Body of pancreas (tissue), 4 donors: ENCODE data around the gene ZCCHC10. TPM values are rescaled to one million over a fixed set of nuclear protein-coding genes. Genes with fewer than 3 reads are reported as not detected.
A peak's percentile ranks its signal among the peaks of the same experiment; 100 is the strongest.

Source experiments
- ATAC-seq: fragments of 150-250 bp; one replicate; pipeline ENCODE4 v1.9.1; 2016
- DNase-seq, 4 donors: peaks; one replicate each; pipeline ENCODE4 v3.0.0-alpha.2; 2019
- H3K27ac ChIP-seq, 4 donors: fragments of 200-600 bp; sonication (generic); 1 replicate in 3 of 4; 2 replicates in 1 of 4; pipeline versions ENCODE4 v1.5.1 to v1.6.1; 2016 to 2019; ENCODE audit warnings: mild to moderate bottlenecking in 1 of 4, mixed read lengths in 1 of 4, moderate library complexity in 1 of 4
- H3K27me3 ChIP-seq, 2 donors: fragments of 200-600 bp; sonication (generic); one replicate each; pipeline ENCODE4 v1.6.0; 2016; ENCODE audit warnings: mild to moderate bottlenecking in 1 of 2
- H3K36me3 ChIP-seq, 2 donors: fragments of 200-600 bp; sonication (generic); replicated peaks in 1 of 2; 2 replicates each; pipeline ENCODE4 v1.5.1; 2016; ENCODE audit warnings: low read depth in 2 of 2; ENCODE audit not compliant: insufficient read depth in 1 of 2
- H3K4me1 ChIP-seq: fragments of 200-600 bp; sonication (generic); one replicate; pipeline ENCODE4 v1.6.0; 2016
- H3K4me3 ChIP-seq, 2 donors: fragments of 200-600 bp; sonication (generic); 1 replicate in 1 of 2; 2 replicates in 1 of 2; pipeline ENCODE4 v1.5.1; 2016 to 2019
- H3K9me3 ChIP-seq, 3 donors: fragments of 200-600 bp; sonication (generic); 1 replicate in 2 of 3; 2 replicates in 1 of 3; pipeline ENCODE4 v1.5.1; 2016
- CTCF ChIP-seq, 7 experiments: fragments of 450-650 bp in 4 of 7; fragments of 200-600 bp in 3 of 7; sonication (generic) in 3 of 7; IDR thresholded peaks; one replicate each; pipeline ENCODE4 v1.5.1; 2016 to 2019; ENCODE audit warnings: antibody characterized with exemption in 7 of 7
- POLR2A ChIP-seq, 3 donors: fragments of 450-650 bp; IDR thresholded peaks; one replicate each; pipeline ENCODE4 v1.6.1; 2016; ENCODE audit warnings: antibody characterized with exemption in 3 of 3, mild to moderate bottlenecking in 2 of 3
- WGBS, 2 donors: methylation state at CpG; one replicate each; pipeline ENCODE4 v1.1.5; 2017; 5-methylcytosine and 5-hydroxymethylcytosine counted together
- intact Hi-C: fragments of 100-400 bp; cut with DNase I; formaldehyde crosslinking; loops from one replicate; pipeline ENCODE4 v1.15.1; 2023
- total RNA-seq, 2 donors: library from RNA; depleted of rRNA; stranded (reverse); fragments of >200 nt; gene quantifications; one replicate each; pipeline ENCODE4 v1.1.0, GENCODE V29; 2016

Gene ZCCHC10
- total RNA-seq, 2 donors from 2014 or later: 4.9 to 21.4 TPM

DNA sequence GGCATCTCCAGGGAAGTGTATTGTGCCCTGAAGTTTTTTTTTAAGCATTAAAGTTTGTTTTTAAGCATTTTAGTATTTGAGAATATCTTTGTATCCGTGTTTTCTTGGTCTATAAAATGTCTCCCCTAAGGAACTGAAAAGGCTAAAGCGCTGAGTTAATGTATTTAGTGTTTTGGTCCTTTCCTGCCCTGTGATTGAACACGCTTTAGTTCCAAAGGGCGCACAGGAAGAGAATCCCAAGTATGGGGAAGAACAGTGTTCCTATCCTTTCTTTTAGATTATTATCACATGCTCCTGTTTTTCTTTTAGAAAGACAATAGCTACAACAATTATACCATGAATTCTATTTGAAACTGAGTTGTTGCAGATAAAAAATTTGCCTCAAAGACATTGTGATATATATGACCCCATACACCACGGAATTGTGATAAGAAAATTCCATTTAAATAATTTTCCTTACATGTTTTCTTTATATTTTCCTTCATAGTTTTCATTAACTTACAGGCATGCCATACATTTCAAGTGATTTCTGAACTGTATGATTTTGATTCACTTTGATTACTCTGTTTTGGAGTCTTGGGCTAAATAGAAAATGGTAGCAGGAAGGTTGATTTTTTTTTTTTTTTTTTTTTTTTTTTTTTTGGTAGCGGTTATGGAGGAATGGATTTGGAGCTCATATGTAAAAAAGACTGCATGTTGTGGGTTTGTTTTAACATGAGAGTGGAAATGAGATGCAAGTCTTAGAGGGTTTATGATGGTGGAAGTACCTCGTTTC is 28.5 kb upstream of the ZCCHC10 start:
- DNase-seq (no peak), ATAC-seq (no peak)
- Histone ChIP-seq H3K9me3 (no peaks in the 10 kb centered on the region), H3K36me3 (no peaks in the 10 kb centered on the region), H3K27me3 (no peaks in the 10 kb centered on the region), H3K27ac (no peak overlapping the region), H3K4me3 (no peak overlapping the region), H3K4me1 (peaks cover 31% of the 10 kb centered on the region)
- no peak for TF ChIP-seq CTCF (IDR thresholded peaks at IDR 0.05)
- no peak for TF ChIP-seq POLR2A (IDR thresholded peaks at IDR 0.05)
- 89 to 93% methylated on average over 7 of the region's 7 CpGs for WGBS, 2 donors
- intact Hi-C loops: no loop called here

DNA sequence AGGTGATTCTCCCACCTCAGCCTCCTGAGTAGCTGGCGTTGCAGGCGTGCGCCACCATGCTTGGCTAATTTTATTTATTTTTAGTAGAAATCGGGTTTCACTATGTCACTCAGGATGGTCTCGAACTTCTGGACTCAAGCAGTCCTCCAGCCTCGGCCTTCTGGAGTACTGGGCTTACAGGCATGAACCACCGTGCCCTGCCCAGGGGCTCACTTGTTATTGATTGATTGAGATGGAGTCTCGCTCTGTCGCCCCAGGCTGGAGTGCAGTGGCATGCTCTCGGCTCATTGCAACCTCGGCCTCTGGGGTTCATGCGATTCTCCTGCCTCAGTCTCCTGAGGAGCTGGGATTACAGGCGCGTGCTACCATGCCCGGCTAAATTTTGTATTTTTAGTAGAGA is 27.1 kb upstream of the ZCCHC10 start:
- TF ChIP-seq POLR2A (IDR thresholded peaks at IDR 0.05) (no peak), CTCF (IDR thresholded peaks at IDR 0.05) (no peak)
- ATAC-seq (no peak), DNase-seq (no peak)
- no peaks in the 10 kb centered on the region for H3K9me3 ChIP-seq
- H3K27me3 ChIP-seq: no peaks in the 10 kb centered on the region
- intact Hi-C loops: no loop called here
- peaks cover 37% of the 10 kb centered on the region for H3K4me1 ChIP-seq
- H3K4me3 ChIP-seq: no peak overlapping the region
- H3K27ac ChIP-seq: no peak overlapping the region
- WGBS, 2 donors: 90 to 97% methylated on average over 9 to 15 of the region's 15 CpGs
- H3K36me3 ChIP-seq: no peaks in the 10 kb centered on the region

DNA sequence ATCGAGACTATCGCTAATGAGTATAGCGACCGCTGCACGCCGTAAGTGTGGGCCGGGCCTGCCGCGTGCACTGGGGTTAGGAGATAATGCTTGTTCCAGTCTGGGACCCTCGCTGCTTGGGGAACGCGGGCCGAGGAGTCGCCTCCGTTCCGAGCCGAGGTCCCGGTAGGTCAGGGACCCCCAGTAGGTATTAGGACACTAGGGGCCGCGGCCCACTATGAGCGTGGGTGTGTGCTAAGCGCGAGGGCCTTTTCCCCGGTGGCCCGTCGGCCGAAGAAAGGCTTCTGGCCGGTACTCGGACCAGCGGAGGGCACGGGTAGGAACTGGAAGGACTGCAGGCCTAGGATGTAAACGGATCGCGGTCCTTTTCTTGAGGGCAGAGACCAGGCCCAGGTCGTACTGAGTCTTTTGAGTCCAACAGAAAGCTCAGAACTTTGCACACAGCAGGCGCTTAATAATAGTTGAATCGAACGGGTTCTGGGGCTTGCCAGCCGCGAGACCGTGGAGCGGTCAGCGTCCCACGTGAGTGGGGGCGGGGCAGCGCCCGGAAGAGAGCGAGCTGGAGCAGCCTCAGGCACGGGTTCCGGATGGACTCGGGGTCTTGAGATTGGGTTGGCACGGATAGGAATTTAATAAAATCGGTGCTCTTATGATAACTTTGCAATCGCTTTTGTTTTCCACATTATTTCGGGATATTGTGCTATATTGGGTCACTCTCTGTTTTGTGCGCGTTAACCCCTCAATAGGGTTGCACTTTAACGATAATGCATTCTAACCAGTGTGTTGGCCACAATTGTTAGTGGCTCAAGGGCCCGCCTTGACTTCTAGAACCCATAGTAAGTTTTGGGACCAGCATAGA is 26.2 kb upstream of the ZCCHC10 start:
- DNase-seq: peak; percentile 48 to 67 (median 60)
- WGBS, 2 donors: 1% methylated on average over 25 to 59 of the region's 59 CpGs
- intact Hi-C loops: no loop called here
- Histone ChIP-seq H3K27ac (peak overlapping the region; percentile 97 to 99 (median 98)), H3K36me3 (no peaks in the 10 kb centered on the region), H3K9me3 (no peaks in the 10 kb centered on the region), H3K4me1 (peaks cover 37% of the 10 kb centered on the region), H3K27me3 (no peaks in the 10 kb centered on the region), H3K4me3 (peak overlapping the region; percentile 85 to 88)
- peak; percentile 23 for ATAC-seq
- TF ChIP-seq CTCF (IDR thresholded peaks at IDR 0.05) (no peak), POLR2A (IDR thresholded peaks at IDR 0.05) (no peak)

DNA sequence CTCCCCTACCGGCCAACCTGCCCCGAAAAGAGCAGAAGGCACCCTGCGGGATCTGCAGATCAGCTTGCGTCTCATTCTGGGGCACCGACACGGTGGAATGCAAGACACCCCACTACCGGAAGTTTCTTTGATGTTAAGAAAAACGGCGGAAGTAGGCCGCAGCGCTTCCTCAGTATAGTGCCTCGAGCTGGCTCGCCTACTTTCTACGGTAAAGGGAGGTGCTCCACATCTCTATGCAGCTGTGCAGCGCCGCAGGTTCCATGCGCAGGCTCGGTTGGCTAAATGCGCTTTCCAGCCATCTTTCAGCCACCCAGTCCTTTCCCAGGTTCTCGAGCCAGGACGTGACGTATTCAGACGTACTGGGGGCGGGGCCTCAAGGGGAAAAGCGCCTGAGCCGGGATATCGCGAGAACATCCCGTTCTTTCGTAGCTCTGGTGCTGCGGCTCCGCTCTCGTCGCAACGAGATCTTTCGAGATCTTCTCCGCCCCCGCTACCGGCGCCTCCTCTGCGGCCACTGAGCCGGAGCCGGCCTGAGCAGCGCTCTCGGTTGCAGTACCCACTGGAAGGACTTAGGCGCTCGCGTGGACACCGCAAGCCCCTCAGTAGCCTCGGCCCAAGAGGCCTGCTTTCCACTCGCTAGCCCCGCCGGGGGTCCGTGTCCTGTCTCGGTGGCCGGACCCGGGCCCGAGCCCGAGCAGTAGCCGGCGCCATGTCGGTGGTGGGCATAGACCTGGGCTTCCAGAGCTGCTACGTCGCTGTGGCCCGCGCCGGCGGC is 25.4 kb upstream of the ZCCHC10 start, which contains the start of gene HSPA4:
Gene HSPA4 (plus strand): TSS at position 472 of the 775 bp plus-strand sequence. CDS start 238 bp downstream, at position 710.
- WGBS, 2 donors: 0% methylated on average over 7 to 68 of the region's 68 CpGs
- peak; percentile 92 to 98 (median 98) for TF ChIP-seq POLR2A (IDR thresholded peaks at IDR 0.05)
- peak in 2 of 7 experiments; percentile 3 to 18 for TF ChIP-seq CTCF (IDR thresholded peaks at IDR 0.05)
- Histone ChIP-seq H3K27ac (peak within 1 kb of the TSS; percentile 97 to 99 (median 98)), H3K36me3 (no peaks in the 10 kb centered on the region), H3K4me1 (peaks cover 37% of the 10 kb centered on the region), H3K27me3 (no peaks in the 10 kb centered on the region), H3K4me3 (peak within 1 kb of the TSS; percentile 85 to 88), H3K9me3 (no peaks in the 10 kb centered on the region)
- ATAC-seq: peak; percentile 96
- intact Hi-C loops: no loop called here
- peak; percentile 99 for DNase-seq
